ENCODE results near the gene PHKA1. TPM values are rescaled to one million over a fixed set of nuclear protein-coding genes. Genes with fewer than 3 reads are reported as not detected.
"Not testable (repeated sequence)": the region's sequence is repeated elsewhere in the genome, so short reads cannot be mapped to it uniquely, and the experiment has no call there.

The PHKA1 gene
- total RNA-seq, 1 donor from 2014 or later: 18.1 TPM

- H3K27ac ChIP-seq (replicated peaks): peak overlapping the region; percentile 50
- no peaks in the 10 kb centered on the region for H3K9me3 ChIP-seq (replicated peaks)
- no peak for TF ChIP-seq CTCF (IDR thresholded peaks at IDR 0.05; ENCODE audit: borderline replicate concordance)
- intact Hi-C loops (cut with micrococcal nuclease): no loop called here
- no peak for DNase-seq
- no peaks in the 10 kb centered on the region for H3K4me1 ChIP-seq
- no peak overlapping the region for H3K4me3 ChIP-seq
- H3K36me3 ChIP-seq: no peaks in the 10 kb centered on the region
- no peaks in the 10 kb centered on the region for H3K27me3 ChIP-seq (ENCODE audit: low read depth)
Measured at GRCh38 chrX:72621163-72621562, 92.9 kb downstream of the PHKA1 start.

- no peaks in the 10 kb centered on the region for H3K27me3 ChIP-seq (ENCODE audit: low read depth)
- peak; percentile 14 for DNase-seq
- no peaks in the 10 kb centered on the region for H3K36me3 ChIP-seq
- no peak for TF ChIP-seq CTCF (IDR thresholded peaks at IDR 0.05; ENCODE audit: borderline replicate concordance)
- H3K27ac ChIP-seq (replicated peaks): peak overlapping the region; percentile 57
- intact Hi-C loops (cut with micrococcal nuclease): no loop called here
- H3K9me3 ChIP-seq (replicated peaks): no peaks in the 10 kb centered on the region
- H3K4me1 ChIP-seq: no peaks in the 10 kb centered on the region
- no peak overlapping the region for H3K4me3 ChIP-seq
Measured at GRCh38 chrX:72620550-72621145, 93.5 kb downstream of the PHKA1 start.

- intact Hi-C loops (cut with micrococcal nuclease): no loop called here
Measured at GRCh38 chrX:72609313-72609712, 104.8 kb downstream of the PHKA1 start.

GRCh38 chrX:72604705-72605104 is 109.4 kb downstream of the PHKA1 start:
- intact Hi-C loops (cut with micrococcal nuclease): no loop called here
- H3K9me3 ChIP-seq (replicated peaks): no peaks in the 10 kb centered on the region
- DNase-seq: no peak
- no peaks in the 10 kb centered on the region for H3K27me3 ChIP-seq (ENCODE audit: low read depth)
- no peak overlapping the region for H3K4me3 ChIP-seq
- H3K27ac ChIP-seq (replicated peaks): no peak overlapping the region
- peaks cover 7% of the 10 kb centered on the region for H3K36me3 ChIP-seq
- TF ChIP-seq CTCF (IDR thresholded peaks at IDR 0.05; ENCODE audit: borderline replicate concordance): no peak
- no peaks in the 10 kb centered on the region for H3K4me1 ChIP-seq

More at GRCh38 chrX:72609313-72609712, 104.8 kb downstream of the PHKA1 start:
- Histone ChIP-seq H3K27me3 (ENCODE audit: low read depth) (no peaks in the 10 kb centered on the region), H3K36me3 (peaks cover 3% of the 10 kb centered on the region), H3K9me3 (replicated peaks) (no peaks in the 10 kb centered on the region), H3K4me3 (no peak overlapping the region), H3K27ac (replicated peaks) (no peak overlapping the region), H3K4me1 (no peaks in the 10 kb centered on the region)
- peak; percentile 39 for TF ChIP-seq CTCF (IDR thresholded peaks at IDR 0.05; ENCODE audit: borderline replicate concordance)
- no peak for DNase-seq

- H3K4me3 ChIP-seq: no peak overlapping the region
- peaks cover 5% of the 10 kb centered on the region for H3K36me3 ChIP-seq
- intact Hi-C loops (cut with micrococcal nuclease): no loop called here
- no peak for DNase-seq
- no peak overlapping the region for H3K27ac ChIP-seq (replicated peaks)
- no peak for TF ChIP-seq CTCF (IDR thresholded peaks at IDR 0.05; ENCODE audit: borderline replicate concordance)
- H3K27me3 ChIP-seq (ENCODE audit: low read depth): no peaks in the 10 kb centered on the region
- H3K9me3 ChIP-seq (replicated peaks): no peaks in the 10 kb centered on the region
- no peaks in the 10 kb centered on the region for H3K4me1 ChIP-seq
Measured at GRCh38 chrX:72604112-72604511, 110.0 kb downstream of the PHKA1 start.

GRCh38 chrX:72591038-72591437 is 123.1 kb downstream of the PHKA1 start:
- H3K4me1 ChIP-seq; H3K9me3 ChIP-seq (replicated peaks); H3K36me3 ChIP-seq; DNase-seq; H3K27ac ChIP-seq (replicated peaks); H3K27me3 ChIP-seq (ENCODE audit: low read depth); H3K4me3 ChIP-seq; intact Hi-C loops (cut with micrococcal nuclease): not testable (repeated sequence)
